WTC11 (cell line): ENCODE data around the gene MARK2. TPM values are rescaled to one million over a fixed set of nuclear protein-coding genes. Genes with fewer than 3 reads are reported as not detected.
A peak's percentile ranks its signal among the peaks of the same experiment; 100 is the strongest.

Experiments used
- CDX4 ChIP-seq: fragments of 250-450 bp; sonication (Bioruptor Pico); IDR thresholded peaks from 2 replicates; pipeline ENCODE4 v1.9.0; 2021; ENCODE audit warnings: moderate library complexity, mild to moderate bottlenecking, inconsistent platforms, borderline replicate concordance
- CTCF ChIP-seq: fragments of 200-600 bp; IDR thresholded peaks from 2 replicates; pipeline ENCODE4 v1.8.0; 2022; ENCODE audit warnings: antibody characterized with exemption
- E2F4 ChIP-seq: sonication (generic); formaldehyde crosslinking; IDR thresholded peaks from 2 replicates; pipeline ENCODE4 v1.8.1; 2022; ENCODE audit warnings: low read depth, mild to moderate bottlenecking, moderate library complexity, missing genetic modification reagents, borderline replicate concordance
- ERG ChIP-seq: fragments of 250-450 bp; sonication (Bioruptor Pico); IDR thresholded peaks from 2 replicates; pipeline ENCODE4 v1.8.0; 2021; ENCODE audit warnings: mild to moderate bottlenecking
- FOXP1 ChIP-seq: sonication (generic); formaldehyde crosslinking; IDR thresholded peaks from 2 replicates; pipeline ENCODE4 v1.8.0; 2022; ENCODE audit warnings: missing genetic modification reagents, mild to moderate bottlenecking, moderate library complexity, borderline replicate concordance
- GRHL2 ChIP-seq: fragments of 250-450 bp; sonication (Bioruptor Pico); IDR thresholded peaks from 2 replicates; pipeline ENCODE4 v1.8.0; 2022; ENCODE audit warnings: mild to moderate bottlenecking, moderate library complexity; ENCODE audit not compliant: insufficient replicate concordance, severe bottlenecking
- MXD4 ChIP-seq: fragments of 250-450 bp; sonication (Bioruptor Pico); IDR thresholded peaks from 2 replicates; pipeline ENCODE4 v1.8.0; 2021; ENCODE audit warnings: mild to moderate bottlenecking, moderate library complexity, borderline replicate concordance
- NFE2L1 ChIP-seq: sonication (generic); formaldehyde crosslinking; IDR thresholded peaks from 2 replicates; pipeline ENCODE4 v1.8.1; 2023; ENCODE audit warnings: missing genetic modification reagents
- NR1H2 ChIP-seq: sonication (generic); formaldehyde crosslinking; IDR thresholded peaks from 2 replicates; pipeline ENCODE4 v1.9.0; 2021; ENCODE audit warnings: mild to moderate bottlenecking, moderate library complexity, missing genetic modification reagents
- PRDM15 ChIP-seq: sonication (generic); formaldehyde crosslinking; IDR thresholded peaks from 2 replicates; pipeline ENCODE4 v1.8.0; 2022; ENCODE audit warnings: missing genetic modification reagents
- PREB ChIP-seq: sonication (generic); formaldehyde crosslinking; IDR thresholded peaks from 2 replicates; pipeline ENCODE4 v1.8.1; 2022; ENCODE audit warnings: mild to moderate bottlenecking, missing genetic modification reagents, moderate library complexity, borderline replicate concordance
- PRRX2 ChIP-seq: fragments of 250-450 bp; sonication (Bioruptor Pico); IDR thresholded peaks from 2 replicates; pipeline ENCODE4 v1.8.0; 2021; ENCODE audit warnings: mild to moderate bottlenecking
- SMAD4 ChIP-seq: sonication (generic); formaldehyde crosslinking; IDR thresholded peaks from 2 replicates; pipeline ENCODE4 v1.8.0; 2022; ENCODE audit warnings: mild to moderate bottlenecking, missing genetic modification reagents
- SP1 ChIP-seq: sonication (generic); formaldehyde crosslinking; conservative IDR thresholded peaks from 2 replicates; pipeline ENCODE4 v1.8.1; 2022; ENCODE audit warnings: missing genetic modification reagents
- TCF7 ChIP-seq: sonication (generic); formaldehyde crosslinking; IDR thresholded peaks from 2 replicates; pipeline ENCODE4 v1.8.0; 2022; ENCODE audit warnings: mild to moderate bottlenecking, low read depth, missing genetic modification reagents, moderate library complexity
- TEAD1 ChIP-seq: sonication (generic); formaldehyde crosslinking; IDR thresholded peaks from 2 replicates; pipeline ENCODE4 v1.8.0; 2022; ENCODE audit warnings: mild to moderate bottlenecking, missing genetic modification reagents
- USF1 ChIP-seq: sonication (generic); formaldehyde crosslinking; IDR thresholded peaks from 2 replicates; pipeline ENCODE4 v1.8.0; 2022; ENCODE audit warnings: mild to moderate bottlenecking, missing genetic modification reagents
- ZNF232 ChIP-seq: sonication (generic); formaldehyde crosslinking; IDR thresholded peaks from 2 replicates; pipeline ENCODE4 v1.8.0; 2022; ENCODE audit warnings: mild to moderate bottlenecking, missing genetic modification reagents
- ZNF281 ChIP-seq: sonication (generic); formaldehyde crosslinking; IDR thresholded peaks from 2 replicates; pipeline ENCODE4 v1.8.0; 2023; ENCODE audit warnings: mild to moderate bottlenecking, missing genetic modification reagents
- ZNF317 ChIP-seq: sonication (generic); formaldehyde crosslinking; IDR thresholded peaks from 2 replicates; pipeline ENCODE4 v1.8.1; 2023; ENCODE audit warnings: low read depth, mild to moderate bottlenecking, moderate library complexity, missing genetic modification reagents, borderline replicate concordance
- ZNF396 ChIP-seq: fragments of 250-450 bp; sonication (Bioruptor Pico); IDR thresholded peaks from 2 replicates; pipeline ENCODE4 v1.8.0; 2021; ENCODE audit warnings: mild to moderate bottlenecking, moderate library complexity, borderline replicate concordance
- ZNF423 ChIP-seq: fragments of 250-450 bp; sonication (Bioruptor Pico); IDR thresholded peaks from 2 replicates; pipeline ENCODE4 v2.1.2; 2022; ENCODE audit warnings: mild to moderate bottlenecking, moderate library complexity
- total RNA-seq: library from RNA; stranded (reverse); gene quantifications from 3 replicates; pipeline ENCODE4 v1.2.3, GENCODE V29; 2021

Gene MARK2
- total RNA-seq, 1 experiment from 2014 or later = 57.4 TPM

- TF ChIP-seq E2F4 (CRISPR knock-in tag) (no peak), NFE2L1 (CRISPR knock-in tag) (no peak), PRDM15 (CRISPR knock-in tag) (peak; percentile 77), SMAD4 (CRISPR knock-in tag) (no peak), TEAD1 (CRISPR knock-in tag) (peak; percentile 80; the same call in 1 of the 2 replicates), GRHL2 (CRISPR knock-in tag) (no peak), PRRX2 (CRISPR knock-in tag) (no peak), ZNF396 (CRISPR knock-in tag) (no peak), ZNF281 (peak; percentile 89), FOXP1 (no peak), ZNF317 (CRISPR knock-in tag) (no peak), NR1H2 (CRISPR knock-in tag) (no peak), CTCF (no peak), ERG (no peak; the same call in 1 of the 2 replicates), ZNF423 (CRISPR knock-in tag) (no peak; the same call in 1 of the 2 replicates), CDX4 (CRISPR knock-in tag) (no peak), MXD4 (CRISPR knock-in tag) (no peak), USF1 (CRISPR knock-in tag) (peak; percentile 93), SP1 (peak; percentile 67), ZNF232 (CRISPR knock-in tag) (no peak), PREB (no peak), TCF7 (CRISPR knock-in tag) (0 out of 2 replicates have a peak, but pooled peaks have one; percentile 43)
Measured at GRCh38 chr11:63919267-63920125, 80.6 kb downstream of the MARK2 start (continued).
